Measurements from ENCODE around the gene CYB5A.

CYB5A gene

GRCh38 chr18:74276609-74277008 is 15.2 kb downstream of the CYB5A start:
- no peak for DNase-seq (ENCODE audit: low read depth in 3 of 3)

- no peak for DNase-seq (ENCODE audit: low read depth in 3 of 3)
Observed at GRCh38 chr18:74275736-74276135, 16.0 kb downstream of the CYB5A start.

- DNase-seq (ENCODE audit: low read depth in 3 of 3) = no peak
Observed at GRCh38 chr18:74274700-74275099, 17.1 kb downstream of the CYB5A start.

- DNase-seq (ENCODE audit: low read depth in 3 of 3) = no peak
Observed at GRCh38 chr18:74273394-74273793, 18.4 kb downstream of the CYB5A start.

GRCh38 chr18:74271635-74272034 is 20.1 kb downstream of the CYB5A start:
- DNase-seq (ENCODE audit: low read depth in 3 of 3) = no peak

- no peak for DNase-seq (ENCODE audit: low read depth in 3 of 3)
Observed at GRCh38 chr18:74268933-74269620, 22.7 kb downstream of the CYB5A start.

GRCh38 chr18:74268175-74268574 is 23.6 kb downstream of the CYB5A start:
- no peak for DNase-seq (ENCODE audit: low read depth in 3 of 3)

- no peak for DNase-seq (ENCODE audit: low read depth in 3 of 3)
Observed at GRCh38 chr18:74266161-74266560, 25.6 kb downstream of the CYB5A start.

- DNase-seq (ENCODE audit: low read depth in 3 of 3) = no peak
Observed at GRCh38 chr18:74265546-74266098, 26.1 kb downstream of the CYB5A start.

- DNase-seq (ENCODE audit: low read depth in 3 of 3) = no peak
Observed at GRCh38 chr18:74264303-74265020, 27.3 kb downstream of the CYB5A start.

GRCh38 chr18:74261053-74261713 is 30.6 kb downstream of the CYB5A start:
- no peak for DNase-seq (ENCODE audit: low read depth in 3 of 3)

- no peak for DNase-seq (ENCODE audit: low read depth in 3 of 3)
Observed at GRCh38 chr18:74259347-74259746, 32.4 kb downstream of the CYB5A start.

- DNase-seq (ENCODE audit: low read depth in 3 of 3) = no peak
Observed at GRCh38 chr18:74257083-74257482, 34.7 kb downstream of the CYB5A start.

- no peak for DNase-seq (ENCODE audit: low read depth in 3 of 3)
Observed at GRCh38 chr18:74256190-74256589, 35.6 kb downstream of the CYB5A start.

- DNase-seq (ENCODE audit: low read depth in 3 of 3) = no peak
Observed at GRCh38 chr18:74255131-74255616, 36.6 kb downstream of the CYB5A start.

- no peak for DNase-seq (ENCODE audit: low read depth in 3 of 3)
Observed at GRCh38 chr18:74252039-74252395, 39.7 kb downstream of the CYB5A start.

GRCh38 chr18:74251297-74252038 is 40.3 kb downstream of the CYB5A start:
- DNase-seq (ENCODE audit: low read depth in 3 of 3) = no peak

GRCh38 chr18:74250131-74250530 is 41.6 kb downstream of the CYB5A start:
- DNase-seq (ENCODE audit: low read depth in 3 of 3) = no peak

- no peak for DNase-seq (ENCODE audit: low read depth in 3 of 3)
Observed at GRCh38 chr18:74249181-74249968, 42.4 kb downstream of the CYB5A start.

- DNase-seq (ENCODE audit: low read depth in 3 of 3) = no peak
Observed at GRCh38 chr18:74248595-74248994, 43.2 kb downstream of the CYB5A start.

GRCh38 chr18:74248189-74248588 is 43.6 kb downstream of the CYB5A start:
- DNase-seq (ENCODE audit: low read depth in 3 of 3) = no peak

All from stimulated activated CD4-positive, alpha-beta T cell treated with anti-CD3 and anti-CD28 coated beads, TNF-alpha, amount 100 ng/mL, for 4 hours (primary cell).